Heart left ventricle (tissue), 16 donors: ENCODE data around the gene CHIT1. TPM values are rescaled to one million over a fixed set of nuclear protein-coding genes. Genes with fewer than 3 reads are reported as not detected.

Experiments used
- ATAC-seq, 4 donors: fragments of 200-7000 bp; cut with Tn5 transposase; one replicate each; pipeline ENCODE4 v1.9.1; 2020 to 2022; ENCODE audit warnings: moderate library complexity in 4 of 4, mild to moderate bottlenecking in 3 of 4, moderate number of reproducible peaks in 1 of 4
- DNase-seq, 5 donors: peaks; one replicate each; pipeline ENCODE4 v3.0.0-alpha.2; 2020
- H3K27ac ChIP-seq, 12 donors: fragments of 200-600 bp; sonication (generic) in 4 of 12; one replicate each; pipeline versions ENCODE4 v1.5.0 to v1.8.0; 2016 to 2022; ENCODE audit warnings: mild to moderate bottlenecking in 2 of 12
- H3K27me3 ChIP-seq, 9 donors: fragments of 200-600 bp; sonication (generic) in 2 of 9; one replicate each; pipeline versions ENCODE4 v1.5.1 to v1.8.0; 2016 to 2022; ENCODE audit warnings: mild to moderate bottlenecking in 3 of 9
- H3K36me3 ChIP-seq, 9 donors: fragments of 200-600 bp; sonication (generic) in 2 of 9; one replicate each; pipeline versions ENCODE4 v1.5.0 to v1.8.0; 2018 to 2022; ENCODE audit warnings: mild to moderate bottlenecking in 2 of 9
- H3K4me1 ChIP-seq, 12 donors: fragments of 200-600 bp; sonication (generic) in 4 of 12; one replicate each; pipeline versions ENCODE4 v1.5.0 to v1.8.0; 2016 to 2022; ENCODE audit warnings: mild to moderate bottlenecking in 3 of 12
- H3K4me3 ChIP-seq, 12 donors: fragments of 200-600 bp; sonication (generic) in 4 of 12; one replicate each; pipeline versions ENCODE4 v1.5.0 to v1.8.0; 2017 to 2022; ENCODE audit warnings: mild to moderate bottlenecking in 9 of 12, moderate library complexity in 4 of 12
- H3K9me3 ChIP-seq, 12 donors: fragments of 200-600 bp; sonication (generic) in 4 of 12; one replicate each; pipeline versions ENCODE4 v1.5.0 to v1.8.0; 2016 to 2022; ENCODE audit warnings: mild to moderate bottlenecking in 1 of 12
- CTCF ChIP-seq, 12 donors: fragments of 200-600 bp; sonication (generic) in 4 of 12; IDR thresholded peaks; one replicate each; pipeline versions ENCODE4 v1.5.0 to v1.8.0; 2018 to 2022; ENCODE audit warnings: antibody characterized with exemption in 12 of 12, mild to moderate bottlenecking in 5 of 12
- POLR2A ChIP-seq, 2 donors: fragments of 450-650 bp; IDR thresholded peaks; one replicate each; pipeline ENCODE4 v1.6.1; 2017; ENCODE audit warnings: antibody characterized with exemption in 2 of 2, mild to moderate bottlenecking in 2 of 2, moderate library complexity in 2 of 2
- WGBS, 4 donors: extraction: QIAGEN DNeasy Blood & Tissue Kit in 2 of 4; methylation state at CpG; one replicate each; pipeline versions ENCODE4 v1.1.5 to v1.1.7; 2013 to 2018; 5-methylcytosine and 5-hydroxymethylcytosine counted together
- intact Hi-C, 10 donors: fragments of 100-400 bp; cut with DNase I; formaldehyde crosslinking; loops; one replicate each; pipeline versions ENCODE4 v1.11.1 to v1.14.2; 2022
- polyA plus RNA-seq, 2 donors: library from polyadenylated mRNA; stranded (reverse); fragments of 200-250 nt; gene quantifications; one replicate each; pipeline ENCODE4 v1.2.3, GENCODE V29; 2013
- total RNA-seq, 9 donors: library from RNA; depleted of rRNA in 2 of 9; stranded (reverse); fragments of >200 nt in 2 of 9; fragmentation: NEBNext Ultra II Directional in 3 of 9; extraction: Animal tissue kit (Norgen Biotek cat#: 25700) in 3 of 9; gene quantifications; one replicate each; pipeline versions ENCODE4 v1.1.0 to v1.2.4, GENCODE V29; 2016 to 2023
- donor health status: ischemic (EF 13 %, LVEDD 7.1; RV severe dilation, severe dysfunction).
- donor health status: healthy with polysubstance abuse.
- donor health status: DM: no; HTN: yes; CAD: no.
- donor health status: DM: no; HTN: no; CAD: no.
- donor health status: ischemic (EF 25% LVEDD 6.9; RV normal size, moderate dysfunction).
- donor health status: ischemic (EF 25% LVEDD 5.7; RV mildly dilated, moderate dysfunction).
- donor health status: healthy.
- donor health status: DM: yes; HTN: yes; CAD: no.
- donor health status: ischemic (EF 35%, LVEDD 5.7; RV mildly dilated, moderate dysfunction).
- donor health status: nonischemic (EF 11% LVEDD 7.7; RV severe dilation, severe dysfunction).
- donor health status: DM: yes; HTN: yes; CAD: no.
- donor health status: PGD.
- donor health status: ischemic (EF 29% LVEDD 5.4; RV normal size, mild dysfunction).
- donor health status: nonischemic (EF 23%, LVEDD 6.1; RV moderate dilation, normal function).

CHIT1 gene
- total and polyA plus RNA-seq, 11 donors: 0.05 to 1.7 (median 0.22) TPM; not detected in 6

GRCh38 chr1:203174324-203174985 lies 55.0 kb downstream of the CHIT1 start:
- intact Hi-C loops: loop anchor here in 7 of 10 donors (5.0 kb wide), 4 partner anchors 43 to 137 kb away; no protein-coding TSS in a partner anchor
- H3K27ac ChIP-seq: no peak overlapping the region

GRCh38 chr1:203173566-203173965 lies 55.9 kb downstream of the CHIT1 start:
- peaks cover 0 to 19% (median 0%) of the 10 kb centered on the region in 12 donors for H3K4me1 ChIP-seq

More at GRCh38 chr1:203174324-203174985, 55.0 kb downstream of the CHIT1 start:
- WGBS, 4 donors: 86 to 91% (median 88%) methylated on average over 11 to 12 of the region's 12 CpGs
- Histone ChIP-seq H3K4me1 (peaks cover 0 to 19% (median 0%) of the 10 kb centered on the region in 12 donors), H3K4me3 (no peak overlapping the region), H3K27me3 (no peaks in the 10 kb centered on the region), H3K36me3 (no peaks in the 10 kb centered on the region), H3K9me3 (no peaks in the 10 kb centered on the region)
- ATAC-seq (no peak), DNase-seq (peak in 1 of 5 donors; percentile 40)
- TF ChIP-seq CTCF (IDR thresholded peaks at IDR 0.05) (no peak), POLR2A (IDR thresholded peaks at IDR 0.05) (no peak)

GRCh38 chr1:203173011-203173555 lies 56.4 kb downstream of the CHIT1 start:
- no peak overlapping the region for H3K4me3 ChIP-seq
- intact Hi-C loops: loop anchor here in 9 of 10 donors (2.0 to 5.0 kb wide), 6 partner anchors 44 to 136 kb away; no protein-coding TSS in a partner anchor
- ATAC-seq: no peak
- TF ChIP-seq CTCF (IDR thresholded peaks at IDR 0.05) (no peak), POLR2A (IDR thresholded peaks at IDR 0.05) (no peak)
- no peak overlapping the region for H3K27ac ChIP-seq
- no peaks in the 10 kb centered on the region for H3K27me3 ChIP-seq
- H3K9me3 ChIP-seq: no peaks in the 10 kb centered on the region
- H3K36me3 ChIP-seq: no peaks in the 10 kb centered on the region
- H3K4me1 ChIP-seq: peaks cover 0 to 19% (median 0%) of the 10 kb centered on the region in 12 donors
- DNase-seq: peak in 1 of 5 donors; percentile 2
- WGBS, 4 donors: 70 to 83% (median 79%) methylated on average over 2 of the region's 2 CpGs

More at GRCh38 chr1:203173566-203173965, 55.9 kb downstream of the CHIT1 start:
- Histone ChIP-seq H3K9me3 (no peaks in the 10 kb centered on the region), H3K27me3 (no peaks in the 10 kb centered on the region), H3K27ac (no peak overlapping the region), H3K36me3 (no peaks in the 10 kb centered on the region), H3K4me3 (no peak overlapping the region)
- ATAC-seq (no peak), DNase-seq (peak in 2 of 5 donors; percentile 6 to 36)
- WGBS, 4 donors: 86 to 91% (median 88%) methylated on average over 5 of the region's 5 CpGs
- TF ChIP-seq POLR2A (IDR thresholded peaks at IDR 0.05): no peak
- TF ChIP-seq CTCF (IDR thresholded peaks at IDR 0.05): no peak
- intact Hi-C loops: loop anchor here in 9 of 10 donors (2.0 to 5.0 kb wide), 6 partner anchors 44 to 136 kb away; no protein-coding TSS in a partner anchor
